SK-N-SH (cell line): Measurements from ENCODE around the gene PSMB11.

Source experiments
- CTCF ChIP-seq: fragments of 200-600 bp; sonication (generic); IDR thresholded peaks from 2 replicates; pipeline ENCODE4 v1.6.1; 2017; ENCODE audit warnings: antibody characterized with exemption, mild to moderate bottlenecking, moderate library complexity
- GABPA ChIP-seq: IDR thresholded peaks from 2 replicates; pipeline ENCODE4 v1.4.0; 2012; ENCODE audit warnings: low read depth, mild to moderate bottlenecking

DNA sequence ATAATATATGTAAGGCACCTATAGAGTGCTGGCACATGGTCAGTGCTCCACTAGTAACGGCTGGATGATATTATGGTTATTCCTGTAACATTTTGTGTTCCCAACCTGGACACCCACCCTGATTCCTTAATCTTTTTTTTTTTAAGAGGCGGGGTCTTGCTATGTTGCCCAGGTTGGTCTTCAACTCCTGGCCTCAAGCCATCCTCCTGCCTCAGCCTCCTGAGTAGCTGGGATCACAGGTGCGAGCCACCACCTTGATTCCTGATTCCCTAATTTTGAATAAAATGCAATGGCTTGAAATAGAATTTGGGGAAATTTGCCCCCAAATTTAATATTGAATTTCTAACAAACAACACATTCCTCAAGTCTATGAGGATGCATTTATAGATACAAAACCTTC, 39.4 kb upstream of the PSMB11 start:
- TF ChIP-seq GABPA (no peak), CTCF (no peak)
